H9 (cell line): ENCODE measurements around the gene RPL28. TPM values are rescaled to one million over a fixed set of nuclear protein-coding genes. Genes with fewer than 3 reads are reported as not detected.
A peak's percentile ranks its signal among the peaks of the same experiment; 100 is the strongest.

ENCODE experiments used
- DNase-seq: peaks from one replicate; pipeline ENCODE4 v3.0.0-alpha.2; 2017
- H2AFZ ChIP-seq: one replicate; pipeline ENCODE4 v1.6.1; 2013; ENCODE audit warnings: mild to moderate bottlenecking, low read length, control low read depth, moderate library complexity
- H2AK5ac ChIP-seq: 2 replicates; pipeline ENCODE4 v1.6.1; 2013; ENCODE audit warnings: low read length, control low read depth, mixed read lengths; ENCODE audit not compliant: insufficient read length
- H2BK120ac ChIP-seq: one replicate; pipeline ENCODE4 v1.6.1; 2013; ENCODE audit warnings: low read depth, mild to moderate bottlenecking, low read length, control low read depth, inconsistent platforms; ENCODE audit not compliant: poor library complexity, severe bottlenecking
- H2BK12ac ChIP-seq: 2 replicates; pipeline ENCODE4 v1.6.1; 2013; ENCODE audit warnings: low read length, control low read depth, mixed read lengths, low read depth; ENCODE audit not compliant: insufficient read length
- H2BK15ac ChIP-seq: 2 replicates; pipeline ENCODE4 v1.6.1; 2013; ENCODE audit warnings: low read depth, low read length, control low read depth
- H2BK20ac ChIP-seq: one replicate; pipeline ENCODE4 v1.6.1; 2013; ENCODE audit warnings: low read depth, mild to moderate bottlenecking, low read length, control low read depth, inconsistent platforms; ENCODE audit not compliant: poor library complexity, severe bottlenecking
- H2BK5ac ChIP-seq: 2 replicates; pipeline ENCODE4 v1.6.1; 2013; ENCODE audit warnings: low read length, control low read depth, mixed read lengths; ENCODE audit not compliant: insufficient read length
- H3K14ac ChIP-seq: 2 replicates; pipeline ENCODE4 v1.6.1; 2013; ENCODE audit warnings: low read length, control low read depth; ENCODE audit not compliant: insufficient read depth
- H3K18ac ChIP-seq: 2 replicates; pipeline ENCODE4 v1.6.1; 2013; ENCODE audit warnings: low read depth, mild to moderate bottlenecking, mixed read lengths, low read length, control low read depth; ENCODE audit not compliant: insufficient read length
- H3K23ac ChIP-seq: 2 replicates; pipeline ENCODE4 v1.6.1; 2013; ENCODE audit warnings: low read length, control low read depth, mixed read lengths, low read depth; ENCODE audit not compliant: insufficient read length
- H3K23me2 ChIP-seq: 2 replicates; pipeline ENCODE4 v1.6.1; 2013; ENCODE audit warnings: low read depth, mild to moderate bottlenecking, mixed read lengths, low read length, control low read depth; ENCODE audit not compliant: insufficient read length, poor library complexity, severe bottlenecking
- H3K27ac ChIP-seq: 2 replicates; pipeline ENCODE4 v1.5.1; 2013; ENCODE audit warnings: low read length, control low read depth, mixed read lengths, low read depth; ENCODE audit not compliant: insufficient read length
- H3K27me3 ChIP-seq: 2 replicates; pipeline ENCODE4 v1.6.1; 2013; ENCODE audit warnings: low read length, control low read depth, inconsistent platforms; ENCODE audit not compliant: insufficient read depth
- H3K4ac ChIP-seq: 2 replicates; pipeline ENCODE4 v1.6.1; 2013; ENCODE audit warnings: low read depth, mild to moderate bottlenecking, control low read depth, inconsistent platforms, low read length, moderate library complexity
- H3K4me1 ChIP-seq: 2 replicates; pipeline ENCODE4 v1.6.1; 2013; ENCODE audit warnings: low read length, control low read depth, inconsistent platforms; ENCODE audit not compliant: insufficient read depth
- H3K4me2 ChIP-seq: 2 replicates; pipeline ENCODE4 v1.6.1; 2013; ENCODE audit warnings: low read length, control low read depth, mixed read lengths; ENCODE audit not compliant: insufficient read length, insufficient read depth
- H3K56ac ChIP-seq: 2 replicates; pipeline ENCODE4 v1.6.1; 2013; ENCODE audit warnings: low read depth, mild to moderate bottlenecking, mixed read lengths, low read length, control low read depth; ENCODE audit not compliant: insufficient read length
- H3K79me1 ChIP-seq: 2 replicates; pipeline ENCODE4 v1.6.1; 2013; ENCODE audit warnings: low read depth, mild to moderate bottlenecking, moderate library complexity, low read length, control low read depth, inconsistent platforms; ENCODE audit not compliant: insufficient read depth, poor library complexity, severe bottlenecking
- H3K79me2 ChIP-seq: 2 replicates; pipeline ENCODE4 v1.6.1; 2013; ENCODE audit warnings: low read length, control low read depth, inconsistent platforms; ENCODE audit not compliant: insufficient read depth
- H3K9ac ChIP-seq: 2 replicates; pipeline ENCODE4 v1.6.1; 2013; ENCODE audit warnings: low read length, control low read depth, mixed read lengths; ENCODE audit not compliant: insufficient read length; ENCODE audit errors: extremely low read depth
- H3K9me3 ChIP-seq: one replicate; pipeline ENCODE4 v1.6.1; 2013; ENCODE audit warnings: low read depth, low read length, inconsistent platforms; ENCODE audit not compliant: control insufficient read depth
- H3T11ph ChIP-seq: one replicate; pipeline ENCODE4 v1.6.1; 2013; ENCODE audit warnings: mild to moderate bottlenecking, low read length, control low read depth, inconsistent platforms
- H4K20me1 ChIP-seq: one replicate; pipeline ENCODE4 v1.6.1; 2013; ENCODE audit not compliant: control insufficient read depth, insufficient read length, insufficient read depth
- H4K5ac ChIP-seq: 2 replicates; pipeline ENCODE4 v1.6.1; 2013; ENCODE audit warnings: low read depth, mild to moderate bottlenecking, mixed read lengths, low read length, control low read depth; ENCODE audit not compliant: insufficient read length
- H4K8ac ChIP-seq: replicated peaks from 2 replicates; pipeline ENCODE4 v1.6.1; 2013; ENCODE audit warnings: low read length, control low read depth, mixed read lengths, low read depth; ENCODE audit not compliant: insufficient read length
- H4K91ac ChIP-seq: 2 replicates; pipeline ENCODE4 v1.6.1; 2013; ENCODE audit warnings: low read depth, mild to moderate bottlenecking, moderate library complexity, mixed read lengths, low read length, control low read depth; ENCODE audit not compliant: insufficient read length
- H3K27ac Mint-ChIP-seq, 3 experiments: 2 replicates in 2 of 3; 3 replicates in 1 of 3; pipeline ENCODE4 v1.8.0; 2020 to 2021; ENCODE audit warnings: mixed read lengths in 3 of 3, mild to moderate bottlenecking in 1 of 3, moderate library complexity in 1 of 3
- H3K27me3 Mint-ChIP-seq: 2 replicates; pipeline ENCODE4 v1.8.0; 2021; ENCODE audit warnings: low read depth, mild to moderate bottlenecking, moderate library complexity, mixed read lengths
- H3K36me3 Mint-ChIP-seq, 3 experiments: 2 replicates in 2 of 3; 3 replicates in 1 of 3; pipeline ENCODE4 v1.8.0; 2020 to 2021; ENCODE audit warnings: low read depth in 3 of 3, mixed read lengths in 3 of 3; ENCODE audit not compliant: insufficient read depth in 1 of 3
- H3K4me1 Mint-ChIP-seq, 2 experiments: 2 replicates each; pipeline ENCODE4 v1.8.0; 2020; ENCODE audit warnings: mixed read lengths in 2 of 2
- H3K4me3 Mint-ChIP-seq, 2 experiments: 2 replicates in 1 of 2; 3 replicates in 1 of 2; pipeline ENCODE4 v1.8.0; 2020 to 2021; ENCODE audit warnings: mild to moderate bottlenecking in 2 of 2, mixed read lengths in 2 of 2, moderate library complexity in 1 of 2
- H3K9me3 Mint-ChIP-seq, 2 experiments: 2 replicates in 1 of 2; 3 replicates in 1 of 2; pipeline ENCODE4 v1.8.0; 2020; ENCODE audit warnings: mild to moderate bottlenecking in 2 of 2, mixed read lengths in 2 of 2, moderate library complexity in 1 of 2
- CTCF ChIP-seq: fragments of 200-600 bp; sonication (generic); conservative IDR thresholded peaks from 3 replicates; pipeline ENCODE4 v1.8.0; 2021; ENCODE audit warnings: antibody characterized with exemption, mild to moderate bottlenecking
- WGBS: extraction: QIAGEN DNeasy Blood & Tissue Kit; methylation state at CpG from one replicate; pipeline ENCODE4 v1.1.7; 2013; ENCODE audit warnings: missing lambda C conversion rate, low lambda C conversion rate, mixed read lengths; ENCODE audit not compliant: insufficient read length; ENCODE audit errors: extremely low coverage; 5-methylcytosine and 5-hydroxymethylcytosine counted together
- total RNA-seq: library from RNA; stranded (reverse); gene quantifications from 2 replicates; pipeline ENCODE4 v1.2.1, GENCODE V29; 2021

Gene RPL28
- total RNA-seq, 1 experiment from 2014 or later: 2,076 TPM

- Histone ChIP-seq H3K27ac (no peak overlapping the region), H3K79me2 (no peaks in the 10 kb centered on the region), H3K56ac (no peak overlapping the region), H3K4me1 (no peaks in the 10 kb centered on the region), H2AK5ac (no peak overlapping the region), H2BK120ac (no peak overlapping the region), H4K91ac (no peak overlapping the region), H4K8ac (no peak overlapping the region), H3K23me2 (no peaks in the 10 kb centered on the region), H3K14ac (peak overlapping the region; percentile 6; the same call in 1 of the 2 replicates), H2BK15ac (no peak overlapping the region), H3K18ac (no peak overlapping the region), H2BK12ac (no peak overlapping the region), H3K27me3 (no peaks in the 10 kb centered on the region), H3K23ac (no peak overlapping the region), H2AFZ (no peak overlapping the region), H3K79me1 (no peaks in the 10 kb centered on the region), H2BK5ac (no peak overlapping the region), H2BK20ac (no peak overlapping the region), H3K4ac (no peak overlapping the region), H3K4me2 (no peak overlapping the region), H3T11ph (no peak overlapping the region), H4K5ac (no peak overlapping the region), H4K20me1 (no peaks in the 10 kb centered on the region), H3K9ac (no peak overlapping the region), H3K9me3 (no peaks in the 10 kb centered on the region)
- WGBS: no CpG with 5 or more reads among the region's 38 CpGs
- H3K36me3 Mint-ChIP-seq: no peaks in the 10 kb centered on the region
- no peaks in the 10 kb centered on the region for H3K9me3 Mint-ChIP-seq
- H3K4me3 Mint-ChIP-seq: no peak overlapping the region
- no peak for TF ChIP-seq CTCF
- peaks cover 12 to 27% of the 10 kb centered on the region in 2 experiments for H3K4me1 Mint-ChIP-seq
- no peak for DNase-seq
- peaks cover 55% of the 10 kb centered on the region for H3K27me3 Mint-ChIP-seq
- no peak overlapping the region for H3K27ac Mint-ChIP-seq
These were observed 23.4 kb upstream of the RPL28 start for GRCh38 chr19:55362174-55362989.
